Spleen (tissue), 7 donors: Measurements from ENCODE around the gene MRPL18.

Experiments
- POLR2A ChIP-seq, 3 donors: fragments of 450-650 bp; IDR thresholded peaks; one replicate each; pipeline ENCODE4 v1.5.1; 2017; ENCODE audit warnings: antibody characterized with exemption in 3 of 3, mild to moderate bottlenecking in 1 of 3
- TF ChIP-seq, protein P1 (sequence below), 11 experiments: fragments of 200-600 bp in 7 of 11; fragments of 450-650 bp in 4 of 11; sonication (generic) in 4 of 11; IDR thresholded peaks in 8 of 11; conservative IDR thresholded peaks in 3 of 11; 1 replicate in 7 of 11; 2 replicates in 4 of 11; pipeline versions ENCODE4 v1.4.0 to v1.8.0; 2016 to 2021; ENCODE audit warnings: antibody characterized with exemption in 11 of 11, inconsistent platforms in 4 of 11, mild to moderate bottlenecking in 1 of 11
- donor health status: DM: no; HTN: no; CAD: no; lungs with moderate emphysema.
- donor health status: DM: no; HTN: no; CAD: no.
- donor health status: DM: no; HTN: no; CAD: no.

GRCh38 chr6:159819932-159820640 is 29.8 kb downstream of the MRPL18 start:
- no peak for TF ChIP-seq POLR2A (IDR thresholded peaks at IDR 0.05)
- TF ChIP-seq, protein P1, sequence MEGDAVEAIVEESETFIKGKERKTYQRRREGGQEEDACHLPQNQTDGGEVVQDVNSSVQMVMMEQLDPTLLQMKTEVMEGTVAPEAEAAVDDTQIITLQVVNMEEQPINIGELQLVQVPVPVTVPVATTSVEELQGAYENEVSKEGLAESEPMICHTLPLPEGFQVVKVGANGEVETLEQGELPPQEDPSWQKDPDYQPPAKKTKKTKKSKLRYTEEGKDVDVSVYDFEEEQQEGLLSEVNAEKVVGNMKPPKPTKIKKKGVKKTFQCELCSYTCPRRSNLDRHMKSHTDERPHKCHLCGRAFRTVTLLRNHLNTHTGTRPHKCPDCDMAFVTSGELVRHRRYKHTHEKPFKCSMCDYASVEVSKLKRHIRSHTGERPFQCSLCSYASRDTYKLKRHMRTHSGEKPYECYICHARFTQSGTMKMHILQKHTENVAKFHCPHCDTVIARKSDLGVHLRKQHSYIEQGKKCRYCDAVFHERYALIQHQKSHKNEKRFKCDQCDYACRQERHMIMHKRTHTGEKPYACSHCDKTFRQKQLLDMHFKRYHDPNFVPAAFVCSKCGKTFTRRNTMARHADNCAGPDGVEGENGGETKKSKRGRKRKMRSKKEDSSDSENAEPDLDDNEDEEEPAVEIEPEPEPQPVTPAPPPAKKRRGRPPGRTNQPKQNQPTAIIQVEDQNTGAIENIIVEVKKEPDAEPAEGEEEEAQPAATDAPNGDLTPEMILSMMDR (IDR thresholded peaks at IDR 0.05 in 8 of 11, conservative IDR thresholded peaks at IDR 0.05 in 3 of 11): no peak
